Smooth muscle cell (in vitro differentiated cells): ENCODE results near the gene YIPF1. TPM values are rescaled to one million over a fixed set of nuclear protein-coding genes. Genes with fewer than 3 reads are reported as not detected.

ENCODE experiments used
- DNase-seq: peaks from one replicate; lab custom pipeline; 2025; ENCODE audit not compliant: unreplicated experiment; lab: John Stamatoyannopoulos, UW
- H2AFZ ChIP-seq: fragments of 200-600 bp; sonication (generic); 2 replicates; pipeline ENCODE4 v1.6.0; 2016; ENCODE audit warnings: antibody characterized with exemption, low read depth, mild to moderate bottlenecking
- H3F3A ChIP-seq: fragments of 200-600 bp; sonication (generic); 2 replicates; pipeline ENCODE4 v1.6.0; 2017; ENCODE audit warnings: antibody characterized with exemption, low read depth
- H3K27ac ChIP-seq: fragments of 200-600 bp; sonication (generic); 2 replicates; pipeline ENCODE4 v1.5.1; 2016; ENCODE audit warnings: low read depth, mild to moderate bottlenecking
- H3K27me3 ChIP-seq: fragments of 200-600 bp; sonication (generic); 2 replicates; pipeline ENCODE4 v1.6.1; 2016; ENCODE audit warnings: low read depth, mild to moderate bottlenecking
- H3K36me3 ChIP-seq: fragments of 200-600 bp; sonication (generic); 2 replicates; pipeline ENCODE4 v1.5.1; 2016; ENCODE audit warnings: low read depth
- H3K4me1 ChIP-seq: fragments of 200-600 bp; sonication (generic); 2 replicates; pipeline ENCODE4 v1.5.1; 2016; ENCODE audit warnings: low read depth
- H3K4me2 ChIP-seq: fragments of 200-600 bp; sonication (generic); 2 replicates; pipeline ENCODE4 v1.6.0; 2016; ENCODE audit warnings: mild to moderate bottlenecking
- H3K4me3 ChIP-seq: fragments of 200-600 bp; sonication (generic); 2 replicates; pipeline ENCODE4 v1.5.1; 2016; ENCODE audit warnings: mild to moderate bottlenecking
- H3K79me2 ChIP-seq: fragments of 200-600 bp; sonication (generic); 2 replicates; pipeline ENCODE4 v1.6.0; 2016; ENCODE audit warnings: low read depth, mild to moderate bottlenecking
- H3K9ac ChIP-seq: fragments of 200-600 bp; sonication (generic); 2 replicates; pipeline ENCODE4 v1.6.0; 2016; ENCODE audit warnings: low read depth
- H3K9me3 ChIP-seq: fragments of 200-600 bp; sonication (generic); replicated peaks from 2 replicates; pipeline ENCODE4 v1.5.1; 2016; ENCODE audit warnings: low read depth
- H4K20me1 ChIP-seq: fragments of 200-600 bp; sonication (generic); 2 replicates; pipeline ENCODE4 v1.6.0; 2016; ENCODE audit warnings: low read depth
- CTCF ChIP-seq: fragments of 200-600 bp; sonication (generic); IDR thresholded peaks from 2 replicates; pipeline ENCODE4 v1.5.1; 2017; ENCODE audit warnings: borderline replicate concordance, mild to moderate bottlenecking, antibody characterized with exemption; ENCODE audit not compliant: insufficient read depth, poor library complexity, severe bottlenecking
- WGBS: methylation state at CpG from one replicate; pipeline ENCODE4 v1.1.7; 2016; ENCODE audit warnings: low lambda C conversion rate; 5-methylcytosine and 5-hydroxymethylcytosine counted together
- polyA plus RNA-seq: library from polyadenylated mRNA; unstranded; fragments of >200 nt; fragmentation: Nextera tagmentation; extraction: Ambion mirVana; gene quantifications from 2 replicates; pipeline ENCODE4 v1.2.1, GENCODE V29; 2016
- total RNA-seq: library from RNA; depleted of rRNA; stranded (reverse); fragments of >200 nt; gene quantifications from 2 replicates; pipeline ENCODE4 v1.2.3, GENCODE V29; 2014

YIPF1 gene
- total and polyA plus RNA-seq, 2 experiments from 2014 or later = 32.4 to 45.9 TPM

GRCh38 chr1:53911442-53911841, 21.8 kb upstream of the YIPF1 start:
- Histone ChIP-seq H3F3A (peaks cover 4% of the 10 kb centered on the region), H3K27ac (no peak overlapping the region), H3K9ac (no peak overlapping the region), H3K4me3 (no peak overlapping the region), H3K36me3 (no peaks in the 10 kb centered on the region), H3K4me2 (no peak overlapping the region), H4K20me1 (no peaks in the 10 kb centered on the region), H3K79me2 (no peaks in the 10 kb centered on the region), H3K9me3 (no peaks in the 10 kb centered on the region), H3K27me3 (no peaks in the 10 kb centered on the region), H3K4me1 (no peaks in the 10 kb centered on the region), H2AFZ (no peak overlapping the region)
- WGBS = 98% methylated on average over 4 of the region's 4 CpGs
- TF ChIP-seq CTCF = no peak
- no peak for DNase-seq

DNA sequence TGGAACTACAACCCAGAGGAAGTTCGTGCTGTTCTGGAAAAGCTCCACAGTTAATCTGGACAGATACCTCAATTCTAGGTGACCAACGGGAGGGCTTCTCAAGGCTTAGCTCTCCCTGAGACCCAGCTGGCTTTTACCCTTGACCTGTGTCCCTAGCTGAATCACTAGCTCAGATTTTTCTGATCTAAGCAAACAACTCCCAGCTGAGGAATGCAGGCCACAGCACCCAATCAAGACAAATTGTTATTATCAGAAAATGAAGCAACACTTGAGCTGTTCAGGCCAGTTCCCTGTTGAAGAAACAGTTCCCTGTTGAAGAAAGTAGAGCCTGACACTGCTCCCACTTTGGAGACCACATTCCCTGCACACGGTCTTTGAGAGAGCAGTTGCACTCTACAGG, 20.3 kb upstream of the YIPF1 start:
- peaks cover 3% of the 10 kb centered on the region for H3F3A ChIP-seq
- no peaks in the 10 kb centered on the region for H3K27me3 ChIP-seq
- H3K4me2 ChIP-seq = no peak overlapping the region
- 93% methylated on average over 3 of the region's 3 CpGs for WGBS
- DNase-seq = no peak
- H3K4me1 ChIP-seq = no peaks in the 10 kb centered on the region
- TF ChIP-seq CTCF = no peak
- no peaks in the 10 kb centered on the region for H3K36me3 ChIP-seq
- H4K20me1 ChIP-seq = no peaks in the 10 kb centered on the region
- H3K9ac ChIP-seq = no peak overlapping the region
- H2AFZ ChIP-seq = no peak overlapping the region
- H3K9me3 ChIP-seq = no peaks in the 10 kb centered on the region
- H3K4me3 ChIP-seq = no peak overlapping the region
- no peak overlapping the region for H3K27ac ChIP-seq
- H3K79me2 ChIP-seq = no peaks in the 10 kb centered on the region

DNA sequence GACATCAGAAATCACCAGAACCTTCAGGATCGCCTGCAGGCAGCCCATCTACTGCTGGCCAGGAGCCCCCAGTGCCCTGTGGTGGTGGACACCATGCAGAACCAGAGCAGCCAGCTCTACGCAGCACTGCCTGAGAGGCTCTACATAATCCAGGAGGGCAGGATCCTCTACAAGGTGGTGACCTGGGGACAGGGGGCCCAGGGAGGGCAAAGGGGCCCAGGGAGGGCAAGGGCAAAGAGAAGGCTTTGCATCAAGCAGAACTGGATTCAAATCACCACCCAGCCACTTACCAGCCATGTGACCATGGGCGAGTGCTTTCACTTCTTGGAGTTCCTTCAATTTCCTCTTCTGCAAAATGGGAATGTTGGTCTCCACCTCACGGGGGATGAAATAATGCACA, 16.5 kb upstream of the YIPF1 start:
- H3F3A ChIP-seq = no peaks in the 10 kb centered on the region
- H4K20me1 ChIP-seq = no peaks in the 10 kb centered on the region
- no peaks in the 10 kb centered on the region for H3K36me3 ChIP-seq
- no peak for TF ChIP-seq CTCF
- H3K9ac ChIP-seq = no peak overlapping the region
- no peaks in the 10 kb centered on the region for H3K27me3 ChIP-seq
- DNase-seq = no peak
- H3K9me3 ChIP-seq = no peaks in the 10 kb centered on the region
- H3K79me2 ChIP-seq = no peaks in the 10 kb centered on the region
- no peak overlapping the region for H3K4me2 ChIP-seq
- no peak overlapping the region for H3K4me3 ChIP-seq
- 98% methylated on average over 4 of the region's 4 CpGs for WGBS
- H3K4me1 ChIP-seq = no peaks in the 10 kb centered on the region
- no peak overlapping the region for H2AFZ ChIP-seq
- no peak overlapping the region for H3K27ac ChIP-seq

GRCh38 chr1:53905509-53905908, 15.9 kb upstream of the YIPF1 start:
- Histone ChIP-seq H4K20me1 (no peaks in the 10 kb centered on the region), H3K4me3 (no peak overlapping the region), H3K9ac (no peak overlapping the region), H3K27me3 (no peaks in the 10 kb centered on the region), H3K9me3 (no peaks in the 10 kb centered on the region), H3F3A (no peaks in the 10 kb centered on the region), H3K79me2 (no peaks in the 10 kb centered on the region), H2AFZ (no peak overlapping the region), H3K4me1 (no peaks in the 10 kb centered on the region), H3K27ac (no peak overlapping the region), H3K4me2 (no peak overlapping the region), H3K36me3 (no peaks in the 10 kb centered on the region)
- WGBS = 95% methylated on average over 8 of the region's 8 CpGs
- no peak for DNase-seq
- TF ChIP-seq CTCF = no peak
